Naive thymus-derived CD8-positive, alpha-beta T cell (primary cell): Measurements from ENCODE around the gene S100P. TPM values are rescaled to one million over a fixed set of nuclear protein-coding genes. Genes with fewer than 3 reads are reported as not detected.
"Not testable (repeated sequence)": the region's sequence is repeated elsewhere in the genome, so short reads cannot be mapped to it uniquely, and the experiment has no call there.

Experiments used
- ATAC-seq, 2 donors: fragments of 150-1000 bp; cut with Tn5 transposase in 1 of 2; sonication (Bioruptor Pico), chemical (Tn5 transposase) in 1 of 2; 1 replicate in 1 of 2; 2 replicates in 1 of 2; pipeline ENCODE4 v1.10.0; 2021; ENCODE audit warnings: mild to moderate bottlenecking in 2 of 2, moderate library complexity in 2 of 2
- POLR2A ChIA-PET: fragments of 350-600 bp; sonication (Branson Sonifier 250); formaldehyde crosslinking; loops from one replicate; lab custom pipeline; 2021; ENCODE audit warnings: antibody characterized with exemption; lab: Charles Lee
- DNase-seq, 10 donors: peaks; one replicate each; pipeline versions ENCODE4 v3.0.0 to v3.0.0-alpha.2; 2020 to 2022
- H3K27ac Mint-ChIP-seq, 10 donors: one replicate each; pipeline ENCODE4 v1.8.0; 2020 to 2022; ENCODE audit warnings: mild to moderate bottlenecking in 10 of 10, mixed read lengths in 10 of 10, moderate library complexity in 4 of 10, inconsistent platforms in 1 of 10
- H3K27me3 Mint-ChIP-seq, 5 donors: one replicate each; pipeline ENCODE4 v1.8.0; 2021 to 2022; ENCODE audit warnings: mixed read lengths in 5 of 5
- H3K36me3 Mint-ChIP-seq, 3 donors: one replicate each; pipeline ENCODE4 v1.8.0; 2020 to 2022; ENCODE audit warnings: mixed read lengths in 3 of 3, mild to moderate bottlenecking in 2 of 3, inconsistent platforms in 1 of 3
- H3K4me1 Mint-ChIP-seq, 4 donors: one replicate each; pipeline ENCODE4 v1.8.0; 2021 to 2022; ENCODE audit warnings: mixed read lengths in 4 of 4
- H3K4me3 Mint-ChIP-seq, 10 donors: one replicate each; pipeline ENCODE4 v1.8.0; 2020 to 2022; ENCODE audit warnings: mild to moderate bottlenecking in 10 of 10, mixed read lengths in 10 of 10, moderate library complexity in 6 of 10, inconsistent platforms in 1 of 10
- H3K9me3 Mint-ChIP-seq, 9 donors: one replicate each; pipeline ENCODE4 v1.8.0; 2020 to 2022; ENCODE audit warnings: mixed read lengths in 9 of 9, mild to moderate bottlenecking in 3 of 9, inconsistent platforms in 1 of 9, moderate library complexity in 1 of 9
- polyA plus RNA-seq, 3 donors: library from polyadenylated mRNA; unstranded; fragments of 300-500 nt; fragmentation: Illumina TruSeq; gene quantifications; one replicate each; pipeline ENCODE4 v1.2.3, GENCODE V29; 2021
- total RNA-seq, 8 experiments: library from RNA in 2 of 8; stranded (reverse) in 2 of 8; gene quantifications; one replicate each; pipeline ENCODE4 v1.2.3 and lab custom pipeline; 2021 to 2026

Gene S100P
- total and polyA plus RNA-seq, 5 experiments from 2014 or later, result 0.39 to 3.2 (median 3.0) TPM; not detected in 2

GRCh38 chr4:6658597-6659075, 35.0 kb upstream of the S100P start:
- Mint-ChIP-seq H3K9me3 (no peaks in the 10 kb centered on the region), H3K4me1 (peaks cover 1 to 16% (median 13%) of the 10 kb centered on the region in 4 donors), H3K27me3 (peaks cover 0 to 33% (median 5%) of the 10 kb centered on the region in 5 donors), H3K36me3 (no peaks in the 10 kb centered on the region), H3K27ac (peak overlapping the region in 5 of 10 donors; percentile 19 to 78 (median 57)), H3K4me3 (peak overlapping the region; percentile 68 to 83 (median 76))
- peak; percentile 37 to 75 (median 54) for DNase-seq
- POLR2A ChIA-PET, result interaction anchor here (0.9 to 5.4 kb wide), 7 partner anchors 12 to 58 kb away, joined by 4 to 76 read pairs (median 6); partner anchors contain the start of genes BLOC1S4 and MRFAP1
- peak; percentile 91 to 93 for ATAC-seq

- H3K36me3 Mint-ChIP-seq, result no peaks in the 10 kb centered on the region
- ATAC-seq (no peak), DNase-seq (no peak)
- H3K27me3 Mint-ChIP-seq, result peaks cover 0 to 38% (median 5%) of the 10 kb centered on the region in 5 donors
- peaks cover 1 to 16% (median 15%) of the 10 kb centered on the region in 4 donors for H3K4me1 Mint-ChIP-seq
- H3K4me3 Mint-ChIP-seq, result no peak overlapping the region
- H3K27ac Mint-ChIP-seq, result peak overlapping the region in 2 of 10 donors; percentile 50 to 71
- H3K9me3 Mint-ChIP-seq, result no peaks in the 10 kb centered on the region
- POLR2A ChIA-PET, result interaction anchor here (0.7 to 5.4 kb wide), 4 partner anchors 11 to 29 kb away, joined by 4 to 76 read pairs (median 12); partner anchors contain the start of gene MRFAP1
These were observed 33.8 kb upstream of the S100P start for GRCh38 chr4:6659897-6660296.

GRCh38 chr4:6660430-6660829, 33.2 kb upstream of the S100P start:
- POLR2A ChIA-PET, result interaction anchor here (5.4 kb wide), 1 partner anchor 17 kb away, joined by 76 read pairs; the partner anchor contains the start of gene MRFAP1
- no peak for ATAC-seq
- H3K4me3 Mint-ChIP-seq, result peak overlapping the region in 1 of 10 donors; percentile 62
- no peaks in the 10 kb centered on the region for H3K9me3 Mint-ChIP-seq
- DNase-seq, result no peak
- no peaks in the 10 kb centered on the region for H3K36me3 Mint-ChIP-seq
- H3K27ac Mint-ChIP-seq, result peak overlapping the region in 1 of 10 donors; percentile 71
- peaks cover 0 to 38% (median 5%) of the 10 kb centered on the region in 5 donors for H3K27me3 Mint-ChIP-seq
- peaks cover 1 to 16% (median 15%) of the 10 kb centered on the region in 4 donors for H3K4me1 Mint-ChIP-seq

GRCh38 chr4:6662591-6662990, 31.1 kb upstream of the S100P start:
- ATAC-seq (no peak), DNase-seq (no peak)
- Mint-ChIP-seq H3K4me1 (peaks cover 1 to 16% (median 15%) of the 10 kb centered on the region in 4 donors), H3K36me3 (peaks cover 0 to under 1% (median 0%) of the 10 kb centered on the region in 3 donors), H3K9me3 (no peaks in the 10 kb centered on the region), H3K27ac (no peak overlapping the region), H3K4me3 (peak overlapping the region in 2 of 10 donors; percentile 45 to 57), H3K27me3 (peaks cover 0 to 38% (median 5%) of the 10 kb centered on the region in 5 donors)
- POLR2A ChIA-PET, result interaction anchor here (0.6 to 4.5 kb wide), 4 partner anchors 9 to 54 kb away, joined by 3 to 38 read pairs (median 14); partner anchors contain the start of genes BLOC1S4 and MRFAP1

GRCh38 chr4:6663596-6664393, 29.9 kb upstream of the S100P start:
- Mint-ChIP-seq H3K27ac (peak overlapping the region in 1 of 10 donors; percentile 36), H3K4me1 (peaks cover 1 to 13% (median 9%) of the 10 kb centered on the region in 4 donors), H3K27me3 (peaks cover 0 to 35% (median 5%) of the 10 kb centered on the region in 5 donors), H3K9me3 (no peaks in the 10 kb centered on the region), H3K36me3 (peaks cover 0 to 5% (median 0%) of the 10 kb centered on the region in 3 donors), H3K4me3 (peak overlapping the region in 8 of 10 donors; percentile 12 to 57 (median 50))
- POLR2A ChIA-PET, result interaction anchor here (0.6 to 4.5 kb wide), 8 partner anchors 10 to 246 kb away, joined by 3 to 38 read pairs (median 4); partner anchors contain the start of genes BLOC1S4, MAN2B2, MRFAP1 and MRFAP1L1
- ATAC-seq (peak; percentile 36 to 43), DNase-seq (no peak)

GRCh38 chr4:6665320-6665654, 28.4 kb upstream of the S100P start:
- DNase-seq (no peak), ATAC-seq (no peak)
- Mint-ChIP-seq H3K9me3 (no peaks in the 10 kb centered on the region), H3K4me1 (peaks cover 0 to 5% (median 1%) of the 10 kb centered on the region in 4 donors), H3K36me3 (peaks cover 0 to 10% (median 2%) of the 10 kb centered on the region in 3 donors), H3K4me3 (no peak overlapping the region), H3K27ac (no peak overlapping the region), H3K27me3 (peaks cover 0 to 31% (median 4%) of the 10 kb centered on the region in 5 donors)
- POLR2A ChIA-PET, result interaction anchor here (0.6 to 0.7 kb wide), 2 partner anchors 25 to 365 kb away, joined by 3 to 5 read pairs; no protein-coding TSS in a partner anchor

GRCh38 chr4:6668391-6668790, 25.3 kb upstream of the S100P start:
- Mint-ChIP-seq H3K9me3 (no peaks in the 10 kb centered on the region), H3K27me3 (peaks cover 0 to 8% (median 0%) of the 10 kb centered on the region in 5 donors), H3K4me3 (no peak overlapping the region), H3K27ac (no peak overlapping the region), H3K4me1 (peaks cover 5 to 11% (median 7%) of the 10 kb centered on the region in 4 donors), H3K36me3 (peaks cover 0 to 14% (median 2%) of the 10 kb centered on the region in 3 donors)
- POLR2A ChIA-PET, result no interaction called here
- DNase-seq, result no peak
- ATAC-seq, result no peak

- peak overlapping the region in 3 of 10 donors; percentile 25 to 37 (median 36) for H3K27ac Mint-ChIP-seq
- H3K27me3 Mint-ChIP-seq, result peaks cover 0 to 6% (median 0%) of the 10 kb centered on the region in 5 donors
- H3K9me3 Mint-ChIP-seq, result no peaks in the 10 kb centered on the region
- no peak for DNase-seq
- peaks cover 27 to 38% (median 33%) of the 10 kb centered on the region in 4 donors for H3K4me1 Mint-ChIP-seq
- H3K36me3 Mint-ChIP-seq, result peaks cover 7 to 33% (median 12%) of the 10 kb centered on the region in 3 donors
- peak overlapping the region in 2 of 10 donors; percentile 18 to 50 for H3K4me3 Mint-ChIP-seq
- POLR2A ChIA-PET, result interaction anchor here (2.0 to 15.2 kb wide), 7 partner anchors 12 to 97 kb away, joined by 6 to 521 read pairs (median 27); partner anchors contain the start of genes BLOC1S4, MAN2B2, MRFAP1 and MRFAP1L1
- no peak for ATAC-seq
These were observed 22.0 kb upstream of the S100P start for GRCh38 chr4:6671648-6672047.

- no peak for ATAC-seq
- POLR2A ChIA-PET, result interaction anchor here (3.3 to 15.2 kb wide), 7 partner anchors 9 to 97 kb away, joined by 11 to 521 read pairs (median 38); partner anchors contain the start of genes BLOC1S4, MAN2B2, MRFAP1 and MRFAP1L1
- Mint-ChIP-seq H3K4me1 (peaks cover 30 to 43% (median 38%) of the 10 kb centered on the region in 4 donors), H3K27ac (peak overlapping the region in 1 of 10 donors; percentile 63), H3K36me3 (peaks cover 7 to 37% (median 12%) of the 10 kb centered on the region in 3 donors), H3K4me3 (peak overlapping the region in 1 of 10 donors; percentile 18), H3K9me3 (peaks cover 0 to 2% (median 0%) of the 10 kb centered on the region in 9 donors), H3K27me3 (peaks cover 0 to 6% (median 0%) of the 10 kb centered on the region in 5 donors)
- no peak for DNase-seq
These were observed 21.5 kb upstream of the S100P start for GRCh38 chr4:6672131-6672530.

GRCh38 chr4:6672541-6673190, 21.0 kb upstream of the S100P start:
- DNase-seq, H3K27me3 Mint-ChIP-seq, H3K9me3 Mint-ChIP-seq, ATAC-seq: not testable (repeated sequence)
- peak overlapping the region in 8 of 10 donors; percentile 78 to 100 (median 96) for H3K4me3 Mint-ChIP-seq
- peaks cover 32 to 48% (median 43%) of the 10 kb centered on the region in 4 donors for H3K4me1 Mint-ChIP-seq
- POLR2A ChIA-PET, result interaction anchor here (0.7 to 15.2 kb wide), 20 partner anchors 10 to 398 kb away, joined by 3 to 521 read pairs (median 12); partner anchors contain the start of genes BLOC1S4, GRPEL1, KIAA0232 and MAN2B2
- H3K27ac Mint-ChIP-seq, result peak overlapping the region in 7 of 10 donors; percentile 96 to 99 (median 99)
- peaks cover 7 to 42% (median 16%) of the 10 kb centered on the region in 3 donors for H3K36me3 Mint-ChIP-seq

GRCh38 chr4:6673191-6673659, 20.5 kb upstream of the S100P start:
- peak; percentile 5 to 26 for ATAC-seq
- H3K9me3 Mint-ChIP-seq, H3K27me3 Mint-ChIP-seq: not testable (repeated sequence)
- POLR2A ChIA-PET, result interaction anchor here (0.7 to 15.2 kb wide), 23 partner anchors 10 to 398 kb away, joined by 3 to 521 read pairs (median 11); partner anchors contain the start of genes BLOC1S4, GRPEL1, KIAA0232 and MAN2B2
- H3K4me3 Mint-ChIP-seq, result peak overlapping the region; percentile 78 to 100 (median 96)
- H3K4me1 Mint-ChIP-seq, result peaks cover 33 to 51% (median 47%) of the 10 kb centered on the region in 4 donors
- H3K27ac Mint-ChIP-seq, result peak overlapping the region; percentile 96 to 99 (median 99)
- peaks cover 7 to 42% (median 17%) of the 10 kb centered on the region in 3 donors for H3K36me3 Mint-ChIP-seq
- DNase-seq, result peak in 6 of 10 donors; percentile 23 to 74 (median 59)
